HL-60 (cell line): ENCODE measurements around the gene NIN.

ENCODE experiments used
- CTCF ChIP-seq: IDR thresholded peaks from one replicate; pipeline ENCODE4 v1.5.1; 2011; ENCODE audit warnings: low read length, control low read depth, inconsistent platforms; ENCODE audit not compliant: insufficient read depth
- GABPA ChIP-seq: IDR thresholded peaks from 2 replicates; pipeline ENCODE4 v1.6.1; 2012; ENCODE audit warnings: low read depth
- POLR2AphosphoS5 ChIP-seq: IDR thresholded peaks from 2 replicates; pipeline ENCODE4 v1.6.1; 2012; ENCODE audit warnings: low read depth
- SPI1 ChIP-seq: IDR thresholded peaks from 2 replicates; pipeline ENCODE4 v1.6.1; 2012; ENCODE audit warnings: low read depth, mild to moderate bottlenecking, borderline replicate concordance
- TF ChIP-seq, protein P1 (sequence below): IDR thresholded peaks from 2 replicates; pipeline ENCODE4 v1.6.1; 2012; ENCODE audit warnings: low read depth; ENCODE audit not compliant: insufficient replicate concordance

- TF ChIP-seq CTCF (no peak), POLR2AphosphoS5 (no peak), GABPA (no peak), SPI1 (no peak)
- TF ChIP-seq, protein P1, sequence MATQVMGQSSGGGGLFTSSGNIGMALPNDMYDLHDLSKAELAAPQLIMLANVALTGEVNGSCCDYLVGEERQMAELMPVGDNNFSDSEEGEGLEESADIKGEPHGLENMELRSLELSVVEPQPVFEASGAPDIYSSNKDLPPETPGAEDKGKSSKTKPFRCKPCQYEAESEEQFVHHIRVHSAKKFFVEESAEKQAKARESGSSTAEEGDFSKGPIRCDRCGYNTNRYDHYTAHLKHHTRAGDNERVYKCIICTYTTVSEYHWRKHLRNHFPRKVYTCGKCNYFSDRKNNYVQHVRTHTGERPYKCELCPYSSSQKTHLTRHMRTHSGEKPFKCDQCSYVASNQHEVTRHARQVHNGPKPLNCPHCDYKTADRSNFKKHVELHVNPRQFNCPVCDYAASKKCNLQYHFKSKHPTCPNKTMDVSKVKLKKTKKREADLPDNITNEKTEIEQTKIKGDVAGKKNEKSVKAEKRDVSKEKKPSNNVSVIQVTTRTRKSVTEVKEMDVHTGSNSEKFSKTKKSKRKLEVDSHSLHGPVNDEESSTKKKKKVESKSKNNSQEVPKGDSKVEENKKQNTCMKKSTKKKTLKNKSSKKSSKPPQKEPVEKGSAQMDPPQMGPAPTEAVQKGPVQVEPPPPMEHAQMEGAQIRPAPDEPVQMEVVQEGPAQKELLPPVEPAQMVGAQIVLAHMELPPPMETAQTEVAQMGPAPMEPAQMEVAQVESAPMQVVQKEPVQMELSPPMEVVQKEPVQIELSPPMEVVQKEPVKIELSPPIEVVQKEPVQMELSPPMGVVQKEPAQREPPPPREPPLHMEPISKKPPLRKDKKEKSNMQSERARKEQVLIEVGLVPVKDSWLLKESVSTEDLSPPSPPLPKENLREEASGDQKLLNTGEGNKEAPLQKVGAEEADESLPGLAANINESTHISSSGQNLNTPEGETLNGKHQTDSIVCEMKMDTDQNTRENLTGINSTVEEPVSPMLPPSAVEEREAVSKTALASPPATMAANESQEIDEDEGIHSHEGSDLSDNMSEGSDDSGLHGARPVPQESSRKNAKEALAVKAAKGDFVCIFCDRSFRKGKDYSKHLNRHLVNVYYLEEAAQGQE, result no peak
Measured at GRCh38 chr14:50800032-50800431, 30.9 kb downstream of the NIN start.
